Liver (tissue), 9 donors: ENCODE results near the gene WHRN. TPM values are rescaled to one million over a fixed set of nuclear protein-coding genes. Genes with fewer than 3 reads are reported as not detected.

Source experiments
- DNase-seq: peaks from one replicate; pipeline ENCODE4 v3.0.0-alpha.2; 2017; ENCODE audit warnings: low spot score
- H3K27ac ChIP-seq, 2 donors: one replicate each; pipeline ENCODE4 v1.7.0; 2013; ENCODE audit warnings: inconsistent platforms in 2 of 2, low read length in 2 of 2, control low read depth in 1 of 2, low read depth in 1 of 2, mild to moderate bottlenecking in 1 of 2
- H3K27me3 ChIP-seq, 4 donors: one replicate each; pipeline versions ENCODE4 v1.6.1 to v1.7.0; 2013; ENCODE audit warnings: low read length in 3 of 4, inconsistent platforms in 1 of 4, mild to moderate bottlenecking in 1 of 4, moderate library complexity in 1 of 4; ENCODE audit not compliant: control insufficient read depth in 4 of 4, insufficient read depth in 4 of 4
- H3K36me3 ChIP-seq, 4 donors: one replicate each; pipeline versions ENCODE4 v1.6.1 to v1.7.0; 2013; ENCODE audit warnings: low read length in 3 of 4, mild to moderate bottlenecking in 3 of 4, low read depth in 1 of 4, moderate library complexity in 1 of 4; ENCODE audit not compliant: control insufficient read depth in 4 of 4, insufficient read depth in 3 of 4
- H3K4me1 ChIP-seq, 4 donors: one replicate each; pipeline versions ENCODE4 v1.6.1 to v1.7.0; 2013; ENCODE audit warnings: low read length in 3 of 4, mild to moderate bottlenecking in 3 of 4, moderate library complexity in 1 of 4; ENCODE audit not compliant: control insufficient read depth in 4 of 4, insufficient read depth in 4 of 4
- H3K4me3 ChIP-seq, 3 donors: one replicate each; pipeline versions ENCODE4 v1.6.1 to v1.7.0; 2013; ENCODE audit warnings: low read length in 3 of 3, control low read depth in 1 of 3, low read depth in 1 of 3, mild to moderate bottlenecking in 1 of 3
- H3K9ac ChIP-seq, 2 donors: one replicate each; pipeline ENCODE4 v1.7.0; 2013; ENCODE audit warnings: low read length in 2 of 2, mild to moderate bottlenecking in 2 of 2, moderate library complexity in 2 of 2, control low read depth in 1 of 2, low read depth in 1 of 2
- H3K9me3 ChIP-seq, 4 donors: one replicate each; pipeline versions ENCODE4 v1.6.1 to v1.7.0; 2013; ENCODE audit warnings: low read length in 3 of 4; ENCODE audit not compliant: control insufficient read depth in 4 of 4
- EGR1 ChIP-seq, 2 donors: IDR thresholded peaks; 2 replicates each; pipeline ENCODE4 v1.6.1; 2016 to 2018; ENCODE audit warnings: antibody characterized with exemption in 2 of 2, low read depth in 2 of 2
- FOXA2 ChIP-seq: IDR thresholded peaks from 2 replicates; pipeline ENCODE4 v1.6.1; 2016; ENCODE audit warnings: antibody characterized with exemption
- GABPA ChIP-seq, 2 donors: IDR thresholded peaks in 1 of 2; conservative IDR thresholded peaks in 1 of 2; 2 replicates each; pipeline ENCODE4 v1.6.1; 2016; ENCODE audit warnings: antibody characterized with exemption in 2 of 2, mild to moderate bottlenecking in 1 of 2, moderate library complexity in 1 of 2
- HNF4A ChIP-seq, 2 donors: conservative IDR thresholded peaks; 2 replicates each; pipeline ENCODE4 v1.6.1; 2016; ENCODE audit warnings: antibody characterized with exemption in 2 of 2, mild to moderate bottlenecking in 2 of 2
- HNF4G ChIP-seq: IDR thresholded peaks from 2 replicates; pipeline ENCODE4 v1.6.1; 2016; ENCODE audit warnings: antibody characterized with exemption
- JUND ChIP-seq, 2 donors: IDR thresholded peaks; 2 replicates each; pipeline ENCODE4 v1.6.1; 2016; ENCODE audit warnings: antibody characterized with exemption in 2 of 2
- NR2F2 ChIP-seq: IDR thresholded peaks from 2 replicates; pipeline ENCODE4 v1.6.1; 2016; ENCODE audit warnings: antibody characterized with exemption
- RAD21 ChIP-seq, 2 donors: IDR thresholded peaks; 2 replicates each; pipeline ENCODE4 v1.6.1; 2016; ENCODE audit warnings: antibody characterized with exemption in 2 of 2, mild to moderate bottlenecking in 2 of 2
- RXRA ChIP-seq, 2 donors: IDR thresholded peaks; 2 replicates each; pipeline ENCODE4 v1.6.1; 2017 to 2018; ENCODE audit warnings: antibody characterized with exemption in 2 of 2, mild to moderate bottlenecking in 1 of 2
- SP1 ChIP-seq: IDR thresholded peaks from 2 replicates; pipeline ENCODE4 v1.6.1; 2018; ENCODE audit warnings: antibody characterized with exemption, mild to moderate bottlenecking
- TAF1 ChIP-seq: conservative IDR thresholded peaks from 2 replicates; pipeline ENCODE4 v1.6.1; 2016; ENCODE audit warnings: antibody characterized with exemption, mild to moderate bottlenecking
- YY1 ChIP-seq: IDR thresholded peaks from 2 replicates; pipeline ENCODE4 v1.6.1; 2016; ENCODE audit warnings: antibody characterized with exemption, mild to moderate bottlenecking
- WGBS: extraction: QIAGEN DNeasy Blood & Tissue Kit; methylation state at CpG from one replicate; pipeline ENCODE4 v1.1.7; 2013; 5-methylcytosine and 5-hydroxymethylcytosine counted together
- polyA plus RNA-seq, 2 donors: library from polyadenylated mRNA; stranded (reverse) in 1 of 2; unstranded in 1 of 2; fragments of 200-250 nt in 1 of 2; fragments of >200 nt in 1 of 2; fragmentation: Nextera tagmentation in 1 of 2; extraction: Ambion mirVana in 1 of 2; gene quantifications; one replicate each; pipeline versions ENCODE4 v1.2.1 to v1.2.3, GENCODE V29; 2013 to 2015
- total RNA-seq, 2 donors: library from RNA; depleted of rRNA; stranded (reverse); fragments of >200 nt; gene quantifications; one replicate each; pipeline ENCODE4 v1.2.3, GENCODE V29; 2014
- TF ChIP-seq, protein P1 (sequence below): IDR thresholded peaks from 2 replicates; pipeline ENCODE4 v1.6.1; 2016; ENCODE audit warnings: antibody characterized with exemption
- TF ChIP-seq, protein P2 (sequence below): IDR thresholded peaks from 2 replicates; pipeline ENCODE4 v1.6.1; 2016; ENCODE audit warnings: antibody characterized with exemption
- TF ChIP-seq, protein P3 (sequence below): IDR thresholded peaks from 2 replicates; pipeline ENCODE4 v1.6.1; 2016; ENCODE audit warnings: antibody characterized with exemption
- TF ChIP-seq, protein P4 (sequence below): fragments of 150-350 bp; IDR thresholded peaks from 2 replicates; pipeline ENCODE4 v1.5.1; 2017; ENCODE audit warnings: improper control_type of control experiment, low read depth, low read length; ENCODE audit not compliant: missing input control
- donor health status: healthy.
- donor health status: healthy.
- donor health status: healthy.
- donor health status: healthy.
- donor health status: healthy.

Gene WHRN
- total and polyA plus RNA-seq, 4 donors: 0.42 to 1.9 (median 0.88) TPM

DNA sequence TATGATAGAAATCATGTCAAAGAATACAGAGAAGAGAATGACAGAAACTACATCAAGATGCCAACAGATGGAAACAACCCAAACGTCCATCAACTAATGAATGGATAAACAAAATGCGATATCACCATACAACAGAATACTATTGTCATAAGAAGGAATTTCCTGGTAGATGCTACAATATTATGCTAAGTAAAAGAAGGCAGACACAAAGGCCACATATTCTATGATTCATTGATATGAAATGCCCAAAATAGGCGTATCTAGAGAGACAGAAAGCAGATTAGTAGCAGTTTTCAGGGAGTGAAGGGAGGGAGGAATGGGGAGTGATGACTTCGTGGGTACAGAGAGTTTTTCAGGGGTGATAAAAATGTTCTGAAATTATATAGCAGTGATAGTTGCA, 59.2 kb downstream of the WHRN start:
- no peak overlapping the region for H3K4me3 ChIP-seq
- H3K27me3 ChIP-seq: no peaks in the 10 kb centered on the region
- TF ChIP-seq YY1 (no peak), HNF4G (no peak), RAD21 (IDR thresholded peaks at IDR 0.05) (no peak)
- TF ChIP-seq, protein P1, sequence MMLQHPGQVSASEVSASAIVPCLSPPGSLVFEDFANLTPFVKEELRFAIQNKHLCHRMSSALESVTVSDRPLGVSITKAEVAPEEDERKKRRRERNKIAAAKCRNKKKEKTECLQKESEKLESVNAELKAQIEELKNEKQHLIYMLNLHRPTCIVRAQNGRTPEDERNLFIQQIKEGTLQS: no peak
- H3K9ac ChIP-seq: no peak overlapping the region
- H3K9me3 ChIP-seq: no peaks in the 10 kb centered on the region
- H3K27ac ChIP-seq: no peak overlapping the region
- 81% methylated on average over 4 of the region's 4 CpGs for WGBS
- no peaks in the 10 kb centered on the region for H3K4me1 ChIP-seq
- no peak for DNase-seq
- no peaks in the 10 kb centered on the region for H3K36me3 ChIP-seq

DNA sequence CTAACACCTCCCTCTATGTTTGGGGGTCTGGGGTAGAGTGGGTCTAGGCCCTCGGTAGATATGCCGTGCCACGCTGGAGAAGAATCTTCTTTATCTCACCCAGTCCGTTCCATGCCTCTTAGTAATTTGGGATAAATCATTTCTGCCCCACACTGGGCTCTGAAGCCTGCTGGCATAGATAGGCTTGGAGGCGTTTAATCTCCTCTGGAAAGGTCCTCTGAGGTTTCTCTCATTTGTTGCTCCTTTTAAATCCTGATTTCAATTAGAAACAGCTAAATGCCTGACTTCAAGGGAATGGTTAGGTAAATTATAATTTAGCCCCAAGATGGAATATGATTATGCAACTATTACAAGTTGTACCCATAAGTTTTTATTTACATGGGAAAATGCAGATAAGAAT, 59.7 kb downstream of the WHRN start:
- no peaks in the 10 kb centered on the region for H3K27me3 ChIP-seq
- H3K4me3 ChIP-seq: no peak overlapping the region
- WGBS: 93% methylated on average over 5 of the region's 5 CpGs
- H3K27ac ChIP-seq: no peak overlapping the region
- no peaks in the 10 kb centered on the region for H3K9me3 ChIP-seq
- no peak for TF ChIP-seq NR2F2
- no peak for TF ChIP-seq EGR1 (IDR thresholded peaks at IDR 0.05; ENCODE audit: low read depth in 2 of 2)
- TF ChIP-seq, protein P2, sequence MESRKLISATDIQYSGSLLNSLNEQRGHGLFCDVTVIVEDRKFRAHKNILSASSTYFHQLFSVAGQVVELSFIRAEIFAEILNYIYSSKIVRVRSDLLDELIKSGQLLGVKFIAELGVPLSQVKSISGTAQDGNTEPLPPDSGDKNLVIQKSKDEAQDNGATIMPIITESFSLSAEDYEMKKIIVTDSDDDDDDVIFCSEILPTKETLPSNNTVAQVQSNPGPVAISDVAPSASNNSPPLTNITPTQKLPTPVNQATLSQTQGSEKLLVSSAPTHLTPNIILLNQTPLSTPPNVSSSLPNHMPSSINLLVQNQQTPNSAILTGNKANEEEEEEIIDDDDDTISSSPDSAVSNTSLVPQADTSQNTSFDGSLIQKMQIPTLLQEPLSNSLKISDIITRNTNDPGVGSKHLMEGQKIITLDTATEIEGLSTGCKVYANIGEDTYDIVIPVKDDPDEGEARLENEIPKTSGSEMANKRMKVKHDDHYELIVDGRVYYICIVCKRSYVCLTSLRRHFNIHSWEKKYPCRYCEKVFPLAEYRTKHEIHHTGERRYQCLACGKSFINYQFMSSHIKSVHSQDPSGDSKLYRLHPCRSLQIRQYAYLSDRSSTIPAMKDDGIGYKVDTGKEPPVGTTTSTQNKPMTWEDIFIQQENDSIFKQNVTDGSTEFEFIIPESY: no peak
- no peak for TF ChIP-seq YY1
- no peak for TF ChIP-seq GABPA (IDR thresholded peaks at IDR 0.05 in 1 of 2, conservative IDR thresholded peaks at IDR 0.05 in 1 of 2)
- TF ChIP-seq, protein P3, sequence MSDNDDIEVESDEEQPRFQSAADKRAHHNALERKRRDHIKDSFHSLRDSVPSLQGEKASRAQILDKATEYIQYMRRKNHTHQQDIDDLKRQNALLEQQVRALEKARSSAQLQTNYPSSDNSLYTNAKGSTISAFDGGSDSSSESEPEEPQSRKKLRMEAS: no peak
- no peak for TF ChIP-seq RAD21 (IDR thresholded peaks at IDR 0.05)
- TF ChIP-seq, protein P4, sequence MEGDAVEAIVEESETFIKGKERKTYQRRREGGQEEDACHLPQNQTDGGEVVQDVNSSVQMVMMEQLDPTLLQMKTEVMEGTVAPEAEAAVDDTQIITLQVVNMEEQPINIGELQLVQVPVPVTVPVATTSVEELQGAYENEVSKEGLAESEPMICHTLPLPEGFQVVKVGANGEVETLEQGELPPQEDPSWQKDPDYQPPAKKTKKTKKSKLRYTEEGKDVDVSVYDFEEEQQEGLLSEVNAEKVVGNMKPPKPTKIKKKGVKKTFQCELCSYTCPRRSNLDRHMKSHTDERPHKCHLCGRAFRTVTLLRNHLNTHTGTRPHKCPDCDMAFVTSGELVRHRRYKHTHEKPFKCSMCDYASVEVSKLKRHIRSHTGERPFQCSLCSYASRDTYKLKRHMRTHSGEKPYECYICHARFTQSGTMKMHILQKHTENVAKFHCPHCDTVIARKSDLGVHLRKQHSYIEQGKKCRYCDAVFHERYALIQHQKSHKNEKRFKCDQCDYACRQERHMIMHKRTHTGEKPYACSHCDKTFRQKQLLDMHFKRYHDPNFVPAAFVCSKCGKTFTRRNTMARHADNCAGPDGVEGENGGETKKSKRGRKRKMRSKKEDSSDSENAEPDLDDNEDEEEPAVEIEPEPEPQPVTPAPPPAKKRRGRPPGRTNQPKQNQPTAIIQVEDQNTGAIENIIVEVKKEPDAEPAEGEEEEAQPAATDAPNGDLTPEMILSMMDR: no peak
- TF ChIP-seq, protein P1: no peak
- no peak for TF ChIP-seq FOXA2
- TF ChIP-seq SP1: no peak
- no peak overlapping the region for H3K9ac ChIP-seq
- DNase-seq: no peak
- no peaks in the 10 kb centered on the region for H3K36me3 ChIP-seq
- no peaks in the 10 kb centered on the region for H3K4me1 ChIP-seq

DNA sequence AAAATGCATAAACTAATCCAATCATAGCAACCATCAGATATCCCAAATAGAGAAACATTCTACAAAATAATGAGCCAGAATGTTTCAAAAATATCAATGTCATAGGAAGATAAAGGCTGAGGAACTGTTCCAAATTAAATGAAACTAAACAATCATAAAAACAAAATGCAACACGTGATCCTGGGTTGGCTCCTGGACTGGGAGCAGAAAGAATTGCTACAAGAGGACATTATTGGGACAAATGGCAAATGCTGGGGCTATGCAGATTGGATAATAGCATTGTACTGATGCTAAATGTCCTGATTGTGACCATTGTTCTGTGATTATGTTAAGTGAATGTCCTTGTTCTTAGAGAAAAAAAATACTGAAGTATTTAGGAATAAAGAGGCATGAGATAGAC, 63.3 kb downstream of the WHRN start:
- DNase-seq: no peak
- Histone ChIP-seq H3K4me3 (no peak overlapping the region), H3K36me3 (no peaks in the 10 kb centered on the region), H3K9me3 (no peaks in the 10 kb centered on the region), H3K27ac (no peak overlapping the region), H3K4me1 (no peaks in the 10 kb centered on the region), H3K27me3 (no peaks in the 10 kb centered on the region), H3K9ac (no peak overlapping the region)
- WGBS: 57% methylated on average over 1 of the region's 1 CpG
- no peak for TF ChIP-seq SP1
- TF ChIP-seq, protein P1: no peak
- TF ChIP-seq, protein P4: no peak
- no peak for TF ChIP-seq NR2F2
- TF ChIP-seq TAF1: no peak
- no peak for TF ChIP-seq FOXA2
- no peak for TF ChIP-seq HNF4A (conservative IDR thresholded peaks at IDR 0.05)
- no peak for TF ChIP-seq HNF4G
- TF ChIP-seq, protein P2: no peak
- TF ChIP-seq RXRA (IDR thresholded peaks at IDR 0.05): no peak
- TF ChIP-seq YY1: no peak
- TF ChIP-seq JUND (IDR thresholded peaks at IDR 0.05): no peak
